GM10266 (cell line): Measurements from ENCODE around the gene HRH3.

Experiments used
- DNase-seq: peaks from one replicate; pipeline ENCODE4 v3.0.0; 2012; ENCODE audit errors: extremely low spot score
- CTCF ChIP-seq: IDR thresholded peaks from 2 replicates; pipeline ENCODE4 v1.5.1; 2012; ENCODE audit warnings: mild to moderate bottlenecking, low read depth; ENCODE audit not compliant: control insufficient read depth, insufficient read depth; ENCODE audit errors: missing control alignments

Gene HRH3

GRCh38 chr20:62214067-62214466 lies 6.0 kb downstream of the HRH3 start:
- no peak for DNase-seq
- no peak for TF ChIP-seq CTCF

- no peak for TF ChIP-seq CTCF
- no peak for DNase-seq
These were observed 7.8 kb downstream of the HRH3 start for GRCh38 chr20:62212299-62212698.

GRCh38 chr20:62211769-62212288 lies 8.2 kb downstream of the HRH3 start:
- DNase-seq = no peak
- no peak for TF ChIP-seq CTCF

GRCh38 chr20:62211216-62211615 lies 8.9 kb downstream of the HRH3 start:
- no peak for DNase-seq
- TF ChIP-seq CTCF = no peak

GRCh38 chr20:62210496-62210855 lies 9.6 kb downstream of the HRH3 start:
- no peak for TF ChIP-seq CTCF
- no peak for DNase-seq

GRCh38 chr20:62209850-62210495 lies 10.1 kb downstream of the HRH3 start:
- TF ChIP-seq CTCF = no peak
- no peak for DNase-seq
